ENCODE data around the gene DPP7.

The DPP7 gene

DNA sequence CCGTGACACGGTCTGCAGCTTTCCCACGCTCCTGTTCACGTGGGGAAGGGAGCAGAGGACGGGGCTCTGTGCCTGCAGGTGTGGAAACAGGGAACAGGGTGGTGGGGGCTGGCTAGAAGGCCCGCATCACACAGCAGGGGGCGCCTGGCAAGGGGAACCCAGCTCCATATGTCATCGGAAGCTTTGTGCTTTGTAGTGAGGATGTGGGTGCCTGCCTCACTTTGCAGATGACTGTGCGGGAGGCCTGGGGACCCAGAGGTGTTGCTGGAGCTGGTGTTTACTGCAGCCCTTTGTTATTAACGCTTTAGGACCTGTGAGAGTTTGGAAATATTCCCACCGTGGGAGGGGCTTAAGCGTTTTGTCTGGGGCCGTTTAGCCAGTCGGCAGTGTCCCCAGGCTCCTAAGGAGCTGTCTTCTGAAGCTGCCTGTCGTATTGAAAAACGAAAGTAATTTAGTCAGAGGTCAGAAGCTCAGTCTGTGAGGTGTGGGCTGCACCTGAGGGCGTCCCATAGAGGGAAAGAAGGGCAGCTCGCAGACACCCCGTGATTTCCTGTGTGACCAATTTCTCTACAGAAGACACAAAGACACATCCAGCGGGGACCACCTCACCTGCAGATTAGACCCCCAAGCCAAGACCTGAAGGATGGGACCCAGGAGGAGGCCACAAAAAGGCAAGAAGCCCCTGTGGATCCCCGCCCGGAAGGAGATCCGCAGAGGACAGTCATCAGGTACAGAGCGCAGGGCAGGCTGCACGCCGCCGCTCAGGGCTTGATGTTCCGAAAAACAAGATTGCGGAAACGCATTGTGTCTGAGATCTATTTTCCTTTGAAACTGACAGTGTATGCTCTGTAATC lies 18.6 kb downstream of the DPP7 start:
- peak overlapping the region; percentile 61 for H3K9ac ChIP-seq (ENCODE audit: low read depth, low read length, poor library complexity, severe bottlenecking)
- H3K36me3 ChIP-seq (ENCODE audit: insufficient read depth, low read length), result peaks cover 26% of the 10 kb centered on the region; the same call in 1 of the 2 replicates

DNA sequence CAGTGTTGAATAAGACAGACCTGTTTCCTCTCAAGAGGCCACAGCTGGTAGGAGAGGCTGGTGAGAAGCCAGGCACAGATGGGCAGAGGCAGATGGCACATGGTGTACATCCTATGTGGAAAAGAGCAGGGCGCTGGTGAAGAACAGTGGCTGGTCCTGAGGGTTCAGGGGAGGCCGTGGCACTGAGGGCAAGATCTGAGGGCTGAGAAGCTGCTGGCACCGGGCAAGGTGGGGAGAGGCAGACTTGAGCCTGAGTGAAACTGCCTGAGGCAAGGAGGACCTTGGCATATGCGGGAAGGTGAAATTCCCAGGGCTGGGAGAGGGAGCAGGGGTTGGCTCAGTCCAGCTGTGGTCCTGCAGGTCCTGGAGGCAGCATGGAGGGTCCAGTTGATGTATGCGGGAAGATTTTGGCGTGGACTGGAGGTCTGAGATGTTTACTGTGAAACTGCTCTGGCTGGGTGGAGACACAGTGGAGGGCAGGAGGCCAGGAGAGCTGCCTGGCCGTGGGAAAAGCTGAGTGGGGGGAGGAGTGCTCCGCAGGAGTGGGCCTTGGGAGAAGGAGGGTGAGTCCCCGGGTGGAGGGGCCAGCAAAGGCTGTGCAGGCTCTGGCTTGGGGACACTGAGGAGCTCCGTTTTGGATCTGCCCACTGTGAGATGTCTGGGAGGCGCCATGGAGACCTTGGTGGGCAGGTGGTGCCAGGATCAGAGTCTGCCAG lies 25.1 kb downstream of the DPP7 start:
- H3K4me3 ChIP-seq (ENCODE audit: low read length, poor library complexity, severe bottlenecking), result peak overlapping the region; percentile 88
- no peaks in the 10 kb centered on the region for H3K9me3 ChIP-seq (ENCODE audit: insufficient read depth, low read depth, low read length)
- H4K20me1 ChIP-seq (ENCODE audit: insufficient read depth, low read length, poor library complexity, severe bottlenecking), result no peaks in the 10 kb centered on the region
- peaks cover 39% of the 10 kb centered on the region for H3K79me2 ChIP-seq (ENCODE audit: insufficient read depth, low read length)
- no peaks in the 10 kb centered on the region for H3K36me3 ChIP-seq (ENCODE audit: insufficient read depth, low read length)
- H3K4me1 ChIP-seq (ENCODE audit: insufficient read depth, low read length, poor library complexity, severe bottlenecking), result peaks cover 20% of the 10 kb centered on the region
- peak overlapping the region; percentile 48 for H3K9ac ChIP-seq (ENCODE audit: low read depth, low read length, poor library complexity, severe bottlenecking)
- no peak overlapping the region for H2AFZ ChIP-seq (ENCODE audit: low read length)
- no peaks in the 10 kb centered on the region for H3K9me2 ChIP-seq (replicated peaks; ENCODE audit: low read depth, low read length)
- H3K4me2 ChIP-seq (ENCODE audit: low read depth, low read length, poor library complexity, severe bottlenecking), result peak overlapping the region; percentile 85
- no peaks in the 10 kb centered on the region for H3K27me3 ChIP-seq (ENCODE audit: insufficient read depth, low read length, poor library complexity, severe bottlenecking)
- TF ChIP-seq, protein P1, sequence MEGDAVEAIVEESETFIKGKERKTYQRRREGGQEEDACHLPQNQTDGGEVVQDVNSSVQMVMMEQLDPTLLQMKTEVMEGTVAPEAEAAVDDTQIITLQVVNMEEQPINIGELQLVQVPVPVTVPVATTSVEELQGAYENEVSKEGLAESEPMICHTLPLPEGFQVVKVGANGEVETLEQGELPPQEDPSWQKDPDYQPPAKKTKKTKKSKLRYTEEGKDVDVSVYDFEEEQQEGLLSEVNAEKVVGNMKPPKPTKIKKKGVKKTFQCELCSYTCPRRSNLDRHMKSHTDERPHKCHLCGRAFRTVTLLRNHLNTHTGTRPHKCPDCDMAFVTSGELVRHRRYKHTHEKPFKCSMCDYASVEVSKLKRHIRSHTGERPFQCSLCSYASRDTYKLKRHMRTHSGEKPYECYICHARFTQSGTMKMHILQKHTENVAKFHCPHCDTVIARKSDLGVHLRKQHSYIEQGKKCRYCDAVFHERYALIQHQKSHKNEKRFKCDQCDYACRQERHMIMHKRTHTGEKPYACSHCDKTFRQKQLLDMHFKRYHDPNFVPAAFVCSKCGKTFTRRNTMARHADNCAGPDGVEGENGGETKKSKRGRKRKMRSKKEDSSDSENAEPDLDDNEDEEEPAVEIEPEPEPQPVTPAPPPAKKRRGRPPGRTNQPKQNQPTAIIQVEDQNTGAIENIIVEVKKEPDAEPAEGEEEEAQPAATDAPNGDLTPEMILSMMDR (conservative IDR thresholded peaks at IDR 0.05; ENCODE audit: low read length), result no peak
- no peak for TF ChIP-seq EZH2phosphoT487 (IDR thresholded peaks at IDR 0.05; ENCODE audit: borderline replicate concordance)
- H3F3A ChIP-seq (ENCODE audit: low read depth), result no peaks in the 10 kb centered on the region

More for the DNA sequence above, 18.6 kb downstream of the DPP7 start:
- peak overlapping the region; percentile 70 for H3K4me3 ChIP-seq (ENCODE audit: low read length, poor library complexity, severe bottlenecking)
- peak overlapping the region; percentile 77 for H3K4me2 ChIP-seq (ENCODE audit: low read depth, low read length, poor library complexity, severe bottlenecking)
- H3K4me1 ChIP-seq (ENCODE audit: insufficient read depth, low read length, poor library complexity, severe bottlenecking), result peaks cover 9% of the 10 kb centered on the region
- no peaks in the 10 kb centered on the region for H3K9me2 ChIP-seq (replicated peaks; ENCODE audit: low read depth, low read length)
- no peaks in the 10 kb centered on the region for H3K27me3 ChIP-seq (ENCODE audit: insufficient read depth, low read length, poor library complexity, severe bottlenecking)
- H3F3A ChIP-seq (ENCODE audit: low read depth), result no peaks in the 10 kb centered on the region
- no peaks in the 10 kb centered on the region for H3K9me3 ChIP-seq (ENCODE audit: insufficient read depth, low read depth, low read length)
- peak overlapping the region; percentile 16; the same call in 1 of the 2 replicates for H2AFZ ChIP-seq (ENCODE audit: low read length)
- peaks cover 3% of the 10 kb centered on the region; the same call in 1 of the 2 replicates for H3K79me2 ChIP-seq (ENCODE audit: insufficient read depth, low read length)
- TF ChIP-seq, protein P1 (conservative IDR thresholded peaks at IDR 0.05; ENCODE audit: low read length), result peak; percentile 69
- TF ChIP-seq EZH2phosphoT487 (IDR thresholded peaks at IDR 0.05; ENCODE audit: borderline replicate concordance), result no peak
- H4K20me1 ChIP-seq (ENCODE audit: insufficient read depth, low read length, poor library complexity, severe bottlenecking), result no peaks in the 10 kb centered on the region

GRCh38 chr9:137088121-137088520 lies 26.4 kb downstream of the DPP7 start:
- Histone ChIP-seq H3K4me3 (ENCODE audit: low read length, poor library complexity, severe bottlenecking) (peak overlapping the region; percentile 88), H3K79me2 (ENCODE audit: insufficient read depth, low read length) (peaks cover 39% of the 10 kb centered on the region), H3K4me1 (ENCODE audit: insufficient read depth, low read length, poor library complexity, severe bottlenecking) (peaks cover 20% of the 10 kb centered on the region), H3K36me3 (ENCODE audit: insufficient read depth, low read length) (no peaks in the 10 kb centered on the region), H3K9me2 (replicated peaks; ENCODE audit: low read depth, low read length) (no peaks in the 10 kb centered on the region), H3F3A (ENCODE audit: low read depth) (no peaks in the 10 kb centered on the region), H3K9ac (ENCODE audit: low read depth, low read length, poor library complexity, severe bottlenecking) (peak overlapping the region; percentile 92), H4K20me1 (ENCODE audit: insufficient read depth, low read length, poor library complexity, severe bottlenecking) (no peaks in the 10 kb centered on the region), H3K9me3 (ENCODE audit: insufficient read depth, low read depth, low read length) (no peaks in the 10 kb centered on the region), H3K4me2 (ENCODE audit: low read depth, low read length, poor library complexity, severe bottlenecking) (peak overlapping the region; percentile 85), H2AFZ (ENCODE audit: low read length) (no peak overlapping the region), H3K27me3 (ENCODE audit: insufficient read depth, low read length, poor library complexity, severe bottlenecking) (no peaks in the 10 kb centered on the region)
- TF ChIP-seq, protein P1 (conservative IDR thresholded peaks at IDR 0.05; ENCODE audit: low read length), result no peak
- no peak for TF ChIP-seq EZH2phosphoT487 (IDR thresholded peaks at IDR 0.05; ENCODE audit: borderline replicate concordance)

Data from Loucy (cell line).